Activated T-cell treated with anti-CD3 and anti-CD28 coated beads for 48 hours (primary cell): ENCODE measurements around the gene DUS1L.

ENCODE experiments used
- DNase-seq: peaks from one replicate; pipeline ENCODE4 v3.0.0-alpha.2; 2020; ENCODE audit warnings: low read depth

The DUS1L gene

GRCh38 chr17:82065638-82066303 is at the start of gene DUS1L:
Gene DUS1L, minus strand, starts transcription at chr17:82065804. Its CDS starts 745 bp downstream, at chr17:82065059.
- DNase-seq: peak; percentile 74

DNA sequence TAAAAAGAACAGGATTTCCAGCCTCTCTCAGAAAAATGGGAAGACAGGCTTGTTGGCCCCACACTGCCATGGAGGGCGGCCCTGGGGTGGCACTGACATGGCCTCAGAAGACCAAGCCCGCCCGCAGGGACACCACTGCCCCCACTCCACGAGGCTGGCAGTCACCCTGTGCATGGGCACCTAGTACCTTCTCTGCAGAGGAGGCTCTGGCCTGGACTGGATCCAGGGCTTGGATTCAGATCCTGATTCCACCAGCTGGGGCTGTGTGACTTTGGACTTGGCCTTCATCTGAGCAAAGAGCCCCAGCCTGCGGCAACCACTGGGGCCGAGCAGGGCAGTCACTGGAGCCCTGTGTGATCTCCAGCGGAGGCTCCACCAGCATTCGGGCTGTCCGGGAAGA is 49.3 kb upstream of the DUS1L start:
- DNase-seq: no peak

DNA sequence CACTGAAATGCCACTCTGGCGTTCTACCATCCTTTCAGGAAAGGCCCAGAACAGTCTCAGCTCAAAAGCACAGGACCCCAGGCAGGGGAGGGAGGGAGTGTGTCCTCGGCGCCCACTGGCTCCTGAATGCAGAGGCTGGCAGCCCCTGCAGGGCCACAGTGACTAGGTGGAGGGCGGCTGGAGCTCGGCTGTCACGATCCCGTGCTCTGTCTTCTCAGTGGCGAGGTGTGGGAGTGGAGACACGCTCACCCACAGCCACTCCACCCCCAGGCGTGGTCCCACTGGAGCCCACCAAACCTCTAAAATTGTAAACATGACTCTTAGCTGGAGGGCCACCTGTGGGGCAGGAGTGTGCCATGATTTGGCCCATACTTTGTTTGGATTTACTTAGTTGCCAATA is 48.8 kb upstream of the DUS1L start:
- no peak for DNase-seq

DNA sequence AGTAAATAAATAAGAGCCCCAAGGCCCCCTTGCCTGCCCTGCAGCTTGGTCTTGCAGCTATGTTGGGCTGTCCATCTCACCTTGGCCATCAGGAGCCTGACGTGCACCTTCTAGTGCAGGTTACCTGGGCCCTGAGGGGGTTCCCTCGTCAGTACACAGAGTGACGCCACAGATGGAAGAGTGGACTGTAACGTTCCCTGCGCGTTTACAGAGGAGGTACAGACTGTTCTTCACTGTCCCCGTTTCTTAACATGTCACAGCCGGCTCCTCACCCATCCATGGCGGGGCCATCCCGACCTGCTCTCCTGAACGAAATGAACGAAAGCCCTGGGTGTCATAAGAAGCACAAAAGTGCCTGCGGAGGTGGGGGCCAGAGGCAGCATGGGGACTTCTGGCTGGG is 48.3 kb upstream of the DUS1L start:
- DNase-seq: no peak

GRCh38 chr17:82113422-82113821 is 47.8 kb upstream of the DUS1L start:
- DNase-seq: no peak

DNA sequence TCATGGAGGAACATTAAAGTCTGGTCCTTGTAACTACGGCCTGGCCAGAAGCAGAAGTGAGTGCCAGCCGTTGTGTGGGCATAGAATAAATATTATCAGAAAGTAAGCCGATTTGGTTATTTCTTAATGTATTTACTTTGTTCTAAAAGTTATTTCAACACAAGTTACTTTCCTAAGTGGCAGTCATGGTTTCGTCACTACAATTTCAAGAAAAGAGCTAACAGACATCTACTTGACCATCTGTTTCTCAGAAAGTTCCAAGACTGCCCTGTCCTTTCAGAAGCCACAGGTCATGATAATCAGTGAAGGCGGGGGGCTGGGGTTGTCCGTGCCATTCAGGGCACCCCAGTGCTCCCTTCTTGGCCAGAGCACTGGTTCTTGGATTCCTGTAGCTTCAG is 47.3 kb upstream of the DUS1L start:
- DNase-seq: no peak

GRCh38 chr17:82112181-82112913 is 46.7 kb upstream of the DUS1L start:
- no peak for DNase-seq

GRCh38 chr17:82110298-82110697 is 44.7 kb upstream of the DUS1L start:
- no peak for DNase-seq

DNA sequence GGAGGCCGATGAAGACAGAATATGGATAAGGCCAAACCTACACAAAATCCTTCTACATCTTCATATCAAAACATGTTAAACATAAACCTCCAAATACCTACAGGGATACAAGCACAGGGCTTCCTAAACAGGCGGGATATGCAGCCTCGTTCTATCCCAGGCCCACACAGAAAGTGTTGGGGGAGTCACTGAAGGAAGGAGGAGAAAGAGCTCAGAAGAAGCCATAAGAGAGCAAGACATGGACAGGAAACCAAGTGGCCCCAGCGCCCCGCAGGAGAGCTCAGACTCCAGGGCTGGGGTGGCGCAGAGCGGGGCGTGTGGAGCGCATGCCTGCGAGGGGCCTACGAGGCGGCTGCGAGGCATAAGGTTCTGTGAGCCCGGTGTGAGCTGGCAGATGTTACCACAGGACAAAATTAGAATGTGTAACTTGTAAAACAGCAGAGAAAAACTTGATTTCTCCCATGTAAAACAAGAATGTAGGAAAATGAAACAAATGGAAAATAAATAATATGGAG is 43.4 kb upstream of the DUS1L start:
- DNase-seq: no peak

DNA sequence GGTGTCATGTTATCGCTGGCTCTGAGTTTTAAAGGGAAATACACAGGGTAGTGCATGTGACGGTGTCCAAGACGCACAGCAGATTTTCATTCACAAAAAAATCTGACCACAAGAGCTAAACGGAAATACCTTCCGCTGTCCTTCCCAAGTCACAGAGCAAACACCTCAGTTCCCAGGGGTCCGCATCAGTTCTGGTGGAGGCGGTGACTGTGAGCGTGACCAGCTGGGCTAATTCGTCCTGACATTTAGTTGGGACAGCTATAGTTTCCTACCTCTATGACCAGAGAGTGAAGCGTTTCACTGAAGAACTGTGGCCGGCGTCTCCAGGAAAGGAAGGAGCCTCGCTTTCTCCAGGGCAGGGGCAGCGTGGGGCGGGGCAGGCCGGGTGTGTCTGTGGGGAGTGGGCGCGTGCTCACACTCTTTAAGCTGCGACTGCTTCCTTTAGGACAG is 42.9 kb upstream of the DUS1L start:
- no peak for DNase-seq

DNA sequence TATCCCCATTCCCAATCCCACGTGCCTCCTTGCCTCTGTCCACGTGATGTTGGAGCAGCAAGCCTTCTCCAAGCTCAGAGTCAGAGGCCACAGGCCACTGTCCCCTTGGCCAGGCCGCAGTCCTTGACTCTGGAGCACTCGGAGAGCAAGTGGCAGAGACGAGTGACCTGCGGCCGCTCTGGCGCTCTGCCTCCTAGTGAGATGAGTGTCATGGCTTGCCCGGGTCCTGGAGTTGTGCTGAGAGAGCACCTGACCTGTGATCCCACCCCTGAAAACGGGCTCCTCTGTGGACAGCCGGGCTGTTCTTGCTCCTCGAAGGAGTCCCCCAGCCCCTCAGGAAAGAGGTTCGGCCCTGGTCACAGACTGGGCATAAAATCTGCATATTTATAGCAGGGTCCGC is 42.4 kb upstream of the DUS1L start:
- no peak for DNase-seq

DNA sequence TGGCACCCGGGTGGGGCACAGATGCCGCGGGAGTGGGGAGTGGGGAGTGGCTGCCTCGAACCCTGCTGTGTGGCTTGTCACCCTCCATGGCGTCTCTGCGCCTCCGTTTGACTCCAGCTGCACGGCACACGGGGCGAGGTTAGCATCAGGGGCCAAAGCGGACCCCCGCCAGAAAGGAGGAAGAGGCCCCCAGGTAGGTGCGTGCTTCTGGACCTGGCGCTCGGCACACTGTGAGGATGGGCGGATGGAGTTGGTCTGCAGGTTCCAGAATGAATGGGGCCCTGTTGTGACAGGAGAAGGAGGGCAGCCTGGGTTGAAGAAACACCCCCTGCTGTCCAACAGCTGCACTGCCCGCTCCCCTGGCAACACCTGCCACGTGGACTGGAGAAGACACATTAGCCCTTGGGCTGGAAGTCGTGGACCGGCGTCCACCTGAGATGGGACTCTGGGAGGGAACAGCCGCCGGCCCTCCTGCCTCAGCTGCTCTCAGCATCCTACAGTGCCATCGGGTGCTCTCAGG is 41.8 kb upstream of the DUS1L start:
- no peak for DNase-seq

- no peak for DNase-seq
Observed at GRCh38 chr17:82106688-82107305, 41.2 kb upstream of the DUS1L start.

DNA sequence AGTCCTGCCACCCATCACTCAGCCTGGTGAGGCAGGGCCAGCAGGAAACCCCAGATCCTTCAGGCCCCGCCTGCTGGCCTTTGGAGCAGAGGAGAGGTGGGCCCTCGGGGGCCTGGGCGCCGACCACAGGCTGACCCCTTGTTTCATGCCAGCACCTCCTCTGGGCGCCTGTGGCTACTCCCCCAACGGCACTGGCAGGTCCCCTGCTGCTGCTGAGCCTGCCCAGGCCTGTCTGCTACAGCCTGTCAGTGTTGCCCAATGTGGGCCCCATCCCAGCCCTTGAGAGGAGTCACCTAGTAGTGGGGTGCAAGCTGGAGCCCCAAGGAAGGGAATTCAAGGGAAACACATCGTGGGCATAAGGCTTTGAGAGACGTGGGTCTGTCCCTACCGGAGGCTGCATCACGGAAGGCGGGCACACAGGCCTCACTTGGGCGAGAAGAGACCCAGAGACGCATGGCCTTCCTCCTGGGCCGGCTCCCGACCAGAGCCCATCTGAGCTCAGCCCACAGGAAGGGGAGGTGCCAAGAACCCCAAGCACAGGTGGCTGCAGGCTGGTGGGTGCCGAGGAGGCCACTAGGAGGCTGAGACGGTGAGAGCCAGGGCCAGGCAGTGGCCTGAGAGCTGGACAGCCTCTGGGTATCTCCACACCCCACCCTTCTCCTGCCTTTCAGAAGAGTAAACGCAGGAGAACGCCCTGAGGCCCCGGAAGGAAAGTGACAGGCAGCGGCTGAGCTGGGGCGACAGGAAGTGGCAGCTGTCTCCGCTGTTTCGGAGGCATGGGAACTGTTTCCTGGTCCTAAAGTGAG is 40.5 kb upstream of the DUS1L start:
- peak; percentile 67 for DNase-seq

DNA sequence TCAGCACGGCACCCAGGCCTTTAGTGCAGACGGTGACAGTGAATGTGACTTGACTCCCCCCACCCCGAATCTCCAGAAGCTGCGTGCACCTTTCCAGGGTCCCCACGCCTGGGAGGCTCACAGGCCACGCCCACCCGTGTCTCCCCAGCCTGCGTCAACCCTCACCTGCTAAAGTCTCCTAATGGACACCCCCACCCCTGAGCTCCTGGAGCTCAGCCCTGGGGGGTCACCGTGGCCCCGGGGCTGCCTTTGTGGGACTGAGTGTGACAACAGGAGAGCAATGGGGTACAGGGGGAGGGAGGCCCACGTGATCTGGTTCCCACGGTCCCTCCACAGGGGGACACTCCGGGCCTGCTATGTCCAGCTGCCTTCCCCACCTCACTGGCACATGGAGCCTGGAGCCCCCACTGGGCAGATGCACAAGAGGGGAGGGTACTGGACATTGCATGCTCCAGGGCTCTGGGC is 39.8 kb upstream of the DUS1L start:
- no peak for DNase-seq

DNA sequence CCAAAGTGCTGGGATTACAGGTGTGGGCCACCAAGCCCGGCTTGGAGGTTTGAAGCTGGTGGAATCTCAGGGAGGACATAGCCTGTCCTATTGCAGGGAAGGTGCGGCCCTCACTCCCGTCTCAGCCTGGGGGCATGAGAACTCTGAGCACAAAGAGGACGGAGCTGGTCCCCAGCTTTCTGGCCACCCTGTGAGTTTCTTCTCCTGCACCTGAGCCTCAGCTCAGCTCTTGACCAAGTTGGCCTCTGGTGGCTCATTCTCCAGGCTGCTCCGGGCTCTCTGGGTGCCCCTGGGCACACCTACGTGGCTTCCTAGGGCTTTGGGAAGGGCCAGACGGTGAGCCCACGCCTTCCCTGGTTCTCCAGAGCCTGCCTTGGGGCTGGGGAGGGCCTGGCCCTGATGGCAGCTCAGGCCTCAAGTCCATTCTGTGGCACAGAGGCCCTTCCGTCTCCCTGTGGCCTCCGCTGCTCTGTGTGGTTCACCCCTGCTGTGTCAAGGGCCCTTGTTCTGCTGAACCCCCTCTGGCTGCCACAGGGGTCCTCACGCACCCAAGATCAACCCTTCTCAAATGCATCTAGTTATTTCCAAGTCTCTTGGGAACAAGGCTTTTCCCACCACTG is 39.3 kb upstream of the DUS1L start:
- no peak for DNase-seq

DNA sequence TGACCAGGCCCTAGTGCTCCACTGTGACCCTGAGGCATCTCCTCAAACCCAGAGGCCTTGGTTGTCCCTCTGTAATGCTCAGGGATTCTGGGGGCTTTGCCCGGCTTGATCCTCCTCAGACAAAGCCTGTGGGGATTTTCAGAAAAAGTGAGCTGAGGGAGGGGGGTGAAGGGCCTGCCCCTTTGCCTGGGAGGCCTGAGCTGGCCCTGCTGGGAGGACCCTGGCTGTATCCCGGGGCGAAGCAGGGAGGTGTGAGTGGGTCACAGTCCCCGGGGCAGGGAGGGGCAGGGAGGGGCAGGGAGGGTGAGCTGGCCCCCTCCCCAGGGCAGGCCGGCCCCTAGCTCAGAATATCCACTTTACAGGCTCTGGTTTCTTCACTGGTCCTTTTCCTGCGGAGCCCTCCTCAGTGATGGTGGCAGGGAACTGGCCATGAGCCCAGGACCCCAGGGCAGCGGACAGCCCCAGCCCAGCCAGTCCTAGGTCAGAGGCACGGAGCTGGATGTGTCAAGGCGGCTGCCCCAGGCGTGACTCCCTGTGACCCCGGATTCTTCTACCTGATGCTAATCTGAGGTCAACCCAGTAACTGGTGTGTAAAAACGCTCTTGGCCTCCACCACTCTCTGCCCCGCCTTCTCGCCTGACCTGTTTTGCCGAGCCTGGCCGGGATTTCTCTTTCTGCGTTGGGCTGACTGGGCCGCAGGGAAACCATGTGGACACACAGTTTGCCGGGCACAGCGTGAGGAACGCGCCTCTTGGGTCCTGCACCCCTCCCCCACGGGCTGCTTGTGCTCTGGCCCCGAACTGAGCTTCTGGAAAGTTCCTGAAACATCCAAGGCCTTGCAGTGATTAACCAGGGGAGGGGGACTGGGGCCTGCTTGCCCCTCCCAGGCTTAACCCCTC is 38.2 kb upstream of the DUS1L start:
- DNase-seq: no peak

DNA sequence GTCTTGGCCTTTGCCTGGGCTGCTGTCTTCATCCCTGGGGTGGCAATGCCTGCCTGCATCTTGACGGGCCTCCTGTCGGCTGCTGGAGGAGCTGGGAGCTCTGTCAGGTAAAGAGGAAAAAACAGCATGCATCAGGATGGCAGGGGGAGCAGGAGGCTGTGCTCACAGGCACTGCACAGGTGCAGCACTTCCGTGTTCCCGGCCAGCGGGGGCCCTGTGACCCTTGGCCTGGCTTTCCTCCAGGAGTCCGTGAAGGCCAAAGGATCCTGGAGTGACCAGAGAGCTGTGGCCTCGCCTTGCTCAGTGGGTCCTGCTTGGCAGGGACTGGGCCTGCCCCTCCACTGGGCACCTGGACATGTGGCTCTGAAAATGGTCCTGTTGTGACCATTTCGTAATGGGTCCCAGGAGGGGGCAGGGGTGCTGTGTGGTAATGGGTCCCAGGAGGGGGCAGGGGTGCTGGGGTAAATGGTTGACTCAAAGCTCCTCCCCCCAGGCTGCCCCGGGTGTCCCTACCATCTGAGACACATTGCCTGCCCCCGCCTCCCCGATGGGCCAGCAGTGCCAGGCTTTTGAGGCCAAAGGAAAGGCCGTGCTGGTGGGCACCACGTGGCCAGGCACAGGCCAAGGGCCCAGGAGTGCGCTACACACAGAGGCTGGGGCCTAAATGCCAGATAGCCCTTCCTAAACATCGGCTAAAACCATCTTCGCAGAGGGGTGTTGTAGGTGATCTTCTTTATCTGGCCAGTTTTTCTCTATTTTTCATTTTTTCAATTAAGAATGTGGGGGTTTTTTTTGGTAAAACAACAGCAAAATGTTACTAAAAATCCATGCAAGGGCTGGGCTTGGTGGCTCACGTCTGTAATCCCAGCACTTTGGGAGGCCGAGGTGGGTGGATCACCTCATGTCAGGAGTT is 36.4 kb upstream of the DUS1L start:
- no peak for DNase-seq

DNA sequence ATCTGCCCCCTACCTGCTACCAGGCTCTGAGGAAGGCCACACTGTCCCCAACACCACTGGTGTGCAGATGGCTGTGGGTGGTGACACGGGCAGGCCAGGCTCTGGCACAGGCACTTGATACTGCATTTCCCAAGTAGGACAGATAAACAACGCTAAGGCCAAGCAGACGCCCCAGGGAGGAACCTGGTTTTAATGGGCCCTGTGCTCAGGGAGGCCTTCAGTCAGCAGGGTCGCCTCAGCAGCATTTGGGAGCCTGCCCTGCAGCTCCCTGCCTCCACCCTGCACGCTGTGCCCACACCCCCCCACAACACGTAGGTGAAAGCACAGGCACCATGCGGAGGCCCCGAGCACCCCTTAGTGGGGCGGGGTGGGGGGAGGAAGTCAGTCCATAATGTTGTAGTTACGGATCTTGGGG is 35.7 kb upstream of the DUS1L start:
- DNase-seq: no peak
